Measurements from ENCODE around the gene CWC22. TPM values are rescaled to one million over a fixed set of nuclear protein-coding genes. Genes with fewer than 3 reads are reported as not detected.
A peak's percentile ranks its signal among the peaks of the same experiment; 100 is the strongest.

Gene CWC22
- total and polyA plus RNA-seq, 2 of the 13 experiments (the other 11 are each of a cell fraction or from before 2014, with no cell fraction given) = 5.7 to 29.2 TPM

DNA sequence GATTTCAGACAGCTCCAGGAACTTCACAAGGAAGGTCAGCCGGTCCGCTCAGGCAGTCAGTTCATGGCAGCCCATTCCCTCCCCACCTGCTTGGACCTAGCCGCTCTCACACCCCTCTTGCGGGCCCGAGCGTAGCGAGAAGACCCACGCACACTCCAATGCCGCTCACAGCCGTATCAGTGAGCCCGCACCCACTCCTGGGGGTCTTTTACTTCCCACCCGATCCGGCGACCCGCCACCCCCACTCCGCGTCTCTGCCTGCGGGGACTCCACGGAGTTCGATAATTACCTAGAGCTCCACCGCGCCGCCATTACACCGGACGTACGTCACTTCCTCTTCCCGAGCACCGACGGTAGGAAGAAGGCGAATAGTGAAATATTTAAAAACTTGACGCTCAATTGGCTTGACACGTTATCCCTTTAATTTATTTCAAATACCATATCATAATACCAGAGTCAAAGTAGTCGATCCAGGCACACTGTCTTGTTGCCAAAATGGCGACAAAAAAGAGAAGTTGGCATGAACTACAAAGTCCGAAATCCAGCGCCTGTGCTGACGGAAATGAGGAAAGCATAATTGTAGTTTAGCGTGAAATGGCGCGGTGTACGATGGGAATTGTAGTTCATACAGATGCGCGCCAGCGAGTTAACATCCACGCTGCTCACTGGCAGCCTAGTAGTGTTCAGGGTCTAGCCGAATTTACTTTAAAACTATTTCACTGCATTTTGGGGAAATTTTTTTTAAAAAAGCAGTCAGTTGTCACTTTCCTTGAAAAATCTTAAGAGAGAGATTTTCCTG is at the start of gene CWC22 (continued):
- TF ChIP-seq GATA4 (IDR thresholded peaks at IDR 0.05; ENCODE audit: borderline replicate concordance, low read depth) = no peak
- TF ChIP-seq GATAD1 (CRISPR knock-in tag; IDR thresholded peaks at IDR 0.05) = peak; percentile 95
- TF ChIP-seq RARG (CRISPR knock-in tag; IDR thresholded peaks at IDR 0.05; ENCODE audit: low read depth) = no peak
- no peak for TF ChIP-seq ATM (IDR thresholded peaks at IDR 0.05; ENCODE audit: borderline replicate concordance)
- no peak for TF ChIP-seq TCF7L2 (IDR thresholded peaks at IDR 0.05; ENCODE audit: low read depth, low read length)
- no peak for TF ChIP-seq REL (CRISPR knock-in tag; conservative IDR thresholded peaks at IDR 0.05)
- TF ChIP-seq SALL1 (CRISPR knock-in tag; IDR thresholded peaks at IDR 0.05) = peak; percentile 93
- TF ChIP-seq MED13 (CRISPR knock-in tag; IDR thresholded peaks at IDR 0.05) = peak; percentile 60; the same call in 1 of the 2 replicates
- TF ChIP-seq SP140L (CRISPR knock-in tag; IDR thresholded peaks at IDR 0.05; ENCODE audit: borderline replicate concordance) = peak; percentile 84; the same call in 1 of the 2 replicates
- peak; percentile 80 for TF ChIP-seq ZFP90 (CRISPR knock-in tag; IDR thresholded peaks at IDR 0.05; ENCODE audit: borderline replicate concordance)
- peak; percentile 98 for TF ChIP-seq KMT2B (CRISPR knock-in tag; IDR thresholded peaks at IDR 0.05)
- TF ChIP-seq MIER3 (CRISPR knock-in tag; IDR thresholded peaks at IDR 0.05; ENCODE audit: borderline replicate concordance) = peak; percentile 49; the same call in 1 of the 2 replicates
- TF ChIP-seq, protein P1, sequence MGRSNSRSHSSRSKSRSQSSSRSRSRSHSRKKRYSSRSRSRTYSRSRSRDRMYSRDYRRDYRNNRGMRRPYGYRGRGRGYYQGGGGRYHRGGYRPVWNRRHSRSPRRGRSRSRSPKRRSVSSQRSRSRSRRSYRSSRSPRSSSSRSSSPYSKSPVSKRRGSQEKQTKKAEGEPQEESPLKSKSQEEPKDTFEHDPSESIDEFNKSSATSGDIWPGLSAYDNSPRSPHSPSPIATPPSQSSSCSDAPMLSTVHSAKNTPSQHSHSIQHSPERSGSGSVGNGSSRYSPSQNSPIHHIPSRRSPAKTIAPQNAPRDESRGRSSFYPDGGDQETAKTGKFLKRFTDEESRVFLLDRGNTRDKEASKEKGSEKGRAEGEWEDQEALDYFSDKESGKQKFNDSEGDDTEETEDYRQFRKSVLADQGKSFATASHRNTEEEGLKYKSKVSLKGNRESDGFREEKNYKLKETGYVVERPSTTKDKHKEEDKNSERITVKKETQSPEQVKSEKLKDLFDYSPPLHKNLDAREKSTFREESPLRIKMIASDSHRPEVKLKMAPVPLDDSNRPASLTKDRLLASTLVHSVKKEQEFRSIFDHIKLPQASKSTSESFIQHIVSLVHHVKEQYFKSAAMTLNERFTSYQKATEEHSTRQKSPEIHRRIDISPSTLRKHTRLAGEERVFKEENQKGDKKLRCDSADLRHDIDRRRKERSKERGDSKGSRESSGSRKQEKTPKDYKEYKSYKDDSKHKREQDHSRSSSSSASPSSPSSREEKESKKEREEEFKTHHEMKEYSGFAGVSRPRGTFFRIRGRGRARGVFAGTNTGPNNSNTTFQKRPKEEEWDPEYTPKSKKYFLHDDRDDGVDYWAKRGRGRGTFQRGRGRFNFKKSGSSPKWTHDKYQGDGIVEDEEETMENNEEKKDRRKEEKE (IDR thresholded peaks at IDR 0.05) = no peak
- TF ChIP-seq, protein P2, sequence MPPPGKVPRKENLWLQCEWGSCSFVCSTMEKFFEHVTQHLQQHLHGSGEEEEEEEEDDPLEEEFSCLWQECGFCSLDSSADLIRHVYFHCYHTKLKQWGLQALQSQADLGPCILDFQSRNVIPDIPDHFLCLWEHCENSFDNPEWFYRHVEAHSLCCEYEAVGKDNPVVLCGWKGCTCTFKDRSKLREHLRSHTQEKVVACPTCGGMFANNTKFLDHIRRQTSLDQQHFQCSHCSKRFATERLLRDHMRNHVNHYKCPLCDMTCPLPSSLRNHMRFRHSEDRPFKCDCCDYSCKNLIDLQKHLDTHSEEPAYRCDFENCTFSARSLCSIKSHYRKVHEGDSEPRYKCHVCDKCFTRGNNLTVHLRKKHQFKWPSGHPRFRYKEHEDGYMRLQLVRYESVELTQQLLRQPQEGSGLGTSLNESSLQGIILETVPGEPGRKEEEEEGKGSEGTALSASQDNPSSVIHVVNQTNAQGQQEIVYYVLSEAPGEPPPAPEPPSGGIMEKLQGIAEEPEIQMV (CRISPR knock-in tag; IDR thresholded peaks at IDR 0.05; ENCODE audit: low read depth) = 0 out of 2 replicates have a peak, but pooled peaks have one; percentile 61
- TF ChIP-seq, protein P3, sequence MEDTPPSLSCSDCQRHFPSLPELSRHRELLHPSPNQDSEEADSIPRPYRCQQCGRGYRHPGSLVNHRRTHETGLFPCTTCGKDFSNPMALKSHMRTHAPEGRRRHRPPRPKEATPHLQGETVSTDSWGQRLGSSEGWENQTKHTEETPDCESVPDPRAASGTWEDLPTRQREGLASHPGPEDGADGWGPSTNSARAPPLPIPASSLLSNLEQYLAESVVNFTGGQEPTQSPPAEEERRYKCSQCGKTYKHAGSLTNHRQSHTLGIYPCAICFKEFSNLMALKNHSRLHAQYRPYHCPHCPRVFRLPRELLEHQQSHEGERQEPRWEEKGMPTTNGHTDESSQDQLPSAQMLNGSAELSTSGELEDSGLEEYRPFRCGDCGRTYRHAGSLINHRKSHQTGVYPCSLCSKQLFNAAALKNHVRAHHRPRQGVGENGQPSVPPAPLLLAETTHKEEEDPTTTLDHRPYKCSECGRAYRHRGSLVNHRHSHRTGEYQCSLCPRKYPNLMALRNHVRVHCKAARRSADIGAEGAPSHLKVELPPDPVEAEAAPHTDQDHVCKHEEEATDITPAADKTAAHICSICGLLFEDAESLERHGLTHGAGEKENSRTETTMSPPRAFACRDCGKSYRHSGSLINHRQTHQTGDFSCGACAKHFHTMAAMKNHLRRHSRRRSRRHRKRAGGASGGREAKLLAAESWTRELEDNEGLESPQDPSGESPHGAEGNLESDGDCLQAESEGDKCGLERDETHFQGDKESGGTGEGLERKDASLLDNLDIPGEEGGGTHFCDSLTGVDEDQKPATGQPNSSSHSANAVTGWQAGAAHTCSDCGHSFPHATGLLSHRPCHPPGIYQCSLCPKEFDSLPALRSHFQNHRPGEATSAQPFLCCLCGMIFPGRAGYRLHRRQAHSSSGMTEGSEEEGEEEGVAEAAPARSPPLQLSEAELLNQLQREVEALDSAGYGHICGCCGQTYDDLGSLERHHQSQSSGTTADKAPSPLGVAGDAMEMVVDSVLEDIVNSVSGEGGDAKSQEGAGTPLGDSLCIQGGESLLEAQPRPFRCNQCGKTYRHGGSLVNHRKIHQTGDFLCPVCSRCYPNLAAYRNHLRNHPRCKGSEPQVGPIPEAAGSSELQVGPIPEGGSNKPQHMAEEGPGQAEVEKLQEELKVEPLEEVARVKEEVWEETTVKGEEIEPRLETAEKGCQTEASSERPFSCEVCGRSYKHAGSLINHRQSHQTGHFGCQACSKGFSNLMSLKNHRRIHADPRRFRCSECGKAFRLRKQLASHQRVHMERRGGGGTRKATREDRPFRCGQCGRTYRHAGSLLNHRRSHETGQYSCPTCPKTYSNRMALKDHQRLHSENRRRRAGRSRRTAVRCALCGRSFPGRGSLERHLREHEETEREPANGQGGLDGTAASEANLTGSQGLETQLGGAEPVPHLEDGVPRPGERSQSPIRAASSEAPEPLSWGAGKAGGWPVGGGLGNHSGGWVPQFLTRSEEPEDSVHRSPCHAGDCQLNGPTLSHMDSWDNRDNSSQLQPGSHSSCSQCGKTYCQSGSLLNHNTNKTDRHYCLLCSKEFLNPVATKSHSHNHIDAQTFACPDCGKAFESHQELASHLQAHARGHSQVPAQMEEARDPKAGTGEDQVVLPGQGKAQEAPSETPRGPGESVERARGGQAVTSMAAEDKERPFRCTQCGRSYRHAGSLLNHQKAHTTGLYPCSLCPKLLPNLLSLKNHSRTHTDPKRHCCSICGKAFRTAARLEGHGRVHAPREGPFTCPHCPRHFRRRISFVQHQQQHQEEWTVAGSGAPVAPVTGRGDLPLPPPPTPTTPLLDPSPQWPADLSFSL (CRISPR knock-in tag; IDR thresholded peaks at IDR 0.05) = no peak
- TF ChIP-seq MAFK (conservative IDR thresholded peaks at IDR 0.05 in 1 of 2, IDR thresholded peaks at IDR 0.05 in 1 of 2; ENCODE audit: low read length in 2 of 2) = 0 out of 4 replicates have a peak, but pooled peaks of 1 of the 2 experiments have one; percentile 3
- TF ChIP-seq ZNF326 (CRISPR knock-in tag; IDR thresholded peaks at IDR 0.05; ENCODE audit: borderline replicate concordance) = no peak
- no peak for TF ChIP-seq FIP1L1 (IDR thresholded peaks at IDR 0.05; ENCODE audit: borderline replicate concordance, insufficient read depth, low read depth, low read length)
